OCI-LY3 (cell line): ENCODE measurements around the gene CNTF.

Source experiments
- H2AFZ ChIP-seq: fragments of 200-600, 300-600 bp; shearing (Covaris generic); 2 replicates; pipeline ENCODE4 v1.6.0; 2014; ENCODE audit warnings: antibody characterized with exemption, low read depth, low read length
- H3K27ac ChIP-seq: fragments of 200-600, 300-600 bp; sonication (generic); 2 replicates; pipeline ENCODE4 v1.5.1; 2014; ENCODE audit warnings: mild to moderate bottlenecking, low read length, moderate library complexity, mixed read lengths
- H3K27me3 ChIP-seq: fragments of 200-600, 300-600 bp; sonication (generic); 2 replicates; pipeline ENCODE4 v1.6.1; 2014; ENCODE audit warnings: low read depth, low read length, mixed read lengths
- H3K36me3 ChIP-seq: fragments of 200-600, 300-600 bp; sonication (generic); replicated peaks from 2 replicates; pipeline ENCODE3; 2014; ENCODE audit warnings: low read depth, low read length, mixed read lengths
- H3K4me1 ChIP-seq: fragments of 300-600, 200-600 bp; sonication (generic); 2 replicates; pipeline ENCODE4 v1.6.1; 2014; ENCODE audit warnings: low read length, mixed read lengths
- H3K4me2 ChIP-seq: fragments of 200-600, 300-600 bp; sonication (generic); 2 replicates; pipeline ENCODE4 v1.6.1; 2014; ENCODE audit warnings: low read length, mixed read lengths
- H3K4me3 ChIP-seq: fragments of 300-600, 200-600 bp; sonication (generic); 2 replicates; pipeline ENCODE4 v1.5.1; 2014; ENCODE audit warnings: antibody characterized with exemption, mild to moderate bottlenecking, low read length, moderate library complexity
- H3K79me2 ChIP-seq: fragments of 300-600, 200-600 bp; shearing (Covaris generic); 2 replicates; pipeline ENCODE4 v1.6.1; 2014; ENCODE audit warnings: mild to moderate bottlenecking, low read length, mixed read lengths
- H3K9ac ChIP-seq: fragments of 300-600, 200-600 bp; shearing (Covaris generic); 2 replicates; pipeline ENCODE4 v1.6.0; 2014; ENCODE audit warnings: mild to moderate bottlenecking, low read length, moderate library complexity
- H3K9me3 ChIP-seq: fragments of 200-600, 300-600 bp; shearing (Covaris generic); 2 replicates; pipeline ENCODE4 v1.6.1; 2014; ENCODE audit warnings: low read length, mixed read lengths; ENCODE audit not compliant: insufficient read depth
- H4K20me1 ChIP-seq: fragments of 200-600, 300-600 bp; sonication (generic); 2 replicates; pipeline ENCODE4 v1.6.1; 2016; ENCODE audit warnings: low read length, mixed read lengths; ENCODE audit not compliant: insufficient read depth
- CTCF ChIP-seq: fragments of 200-600, 300-600 bp; sonication (generic); IDR thresholded peaks from 2 replicates; pipeline ENCODE4 v1.5.1; 2014; ENCODE audit warnings: antibody characterized with exemption, low read length, low read depth
- EZH2phosphoT487 ChIP-seq: fragments of 200-600 bp; shearing (Covaris generic); IDR thresholded peaks from 2 replicates; pipeline ENCODE4 v1.6.1; 2018; ENCODE audit warnings: antibody characterized with exemption, mixed run types, low read depth

The CNTF gene

GRCh38 chr11:58659910-58660570 is 37.6 kb downstream of the CNTF start:
- H3K79me2 ChIP-seq, result no peaks in the 10 kb centered on the region
- H2AFZ ChIP-seq, result no peak overlapping the region
- H4K20me1 ChIP-seq, result no peaks in the 10 kb centered on the region
- no peaks in the 10 kb centered on the region for H3K9me3 ChIP-seq
- TF ChIP-seq CTCF (no peak), EZH2phosphoT487 (no peak)
- H3K36me3 ChIP-seq, result no peaks in the 10 kb centered on the region
- H3K27ac ChIP-seq, result no peak overlapping the region
- H3K27me3 ChIP-seq, result 0 out of 2 replicates have a peak, but pooled peaks cover 6% of the 10 kb centered on the region
- no peaks in the 10 kb centered on the region for H3K4me1 ChIP-seq
- no peak overlapping the region for H3K9ac ChIP-seq
- no peak overlapping the region for H3K4me2 ChIP-seq
- H3K4me3 ChIP-seq, result no peak overlapping the region

GRCh38 chr11:58671983-58672633 is 49.6 kb downstream of the CNTF start:
- H3K9ac ChIP-seq, result no peak overlapping the region
- no peak overlapping the region for H3K27ac ChIP-seq
- H3K9me3 ChIP-seq, result no peaks in the 10 kb centered on the region
- no peak overlapping the region for H2AFZ ChIP-seq
- no peak overlapping the region for H3K4me2 ChIP-seq
- TF ChIP-seq CTCF, result no peak
- TF ChIP-seq EZH2phosphoT487, result no peak
- H3K4me1 ChIP-seq, result no peaks in the 10 kb centered on the region
- no peaks in the 10 kb centered on the region for H3K36me3 ChIP-seq
- H4K20me1 ChIP-seq, result no peaks in the 10 kb centered on the region
- H3K79me2 ChIP-seq, result no peaks in the 10 kb centered on the region
- no peak overlapping the region for H3K4me3 ChIP-seq
- H3K27me3 ChIP-seq, result no peaks in the 10 kb centered on the region

GRCh38 chr11:58674609-58675008 is 52.1 kb downstream of the CNTF start:
- H3K4me3 ChIP-seq, result no peak overlapping the region
- H4K20me1 ChIP-seq, result no peaks in the 10 kb centered on the region
- H3K36me3 ChIP-seq, result no peaks in the 10 kb centered on the region
- no peak overlapping the region for H3K9ac ChIP-seq
- H3K27me3 ChIP-seq, result peaks cover 10% of the 10 kb centered on the region; the same call in 1 of the 2 replicates
- H2AFZ ChIP-seq, result no peak overlapping the region
- no peak overlapping the region for H3K4me2 ChIP-seq
- no peaks in the 10 kb centered on the region for H3K9me3 ChIP-seq
- no peak overlapping the region for H3K27ac ChIP-seq
- no peak for TF ChIP-seq CTCF
- H3K4me1 ChIP-seq, result no peaks in the 10 kb centered on the region
- H3K79me2 ChIP-seq, result no peaks in the 10 kb centered on the region
